HepG2 (cell line): Measurements from ENCODE around the gene ALOX12. TPM values are rescaled to one million over a fixed set of nuclear protein-coding genes. Genes with fewer than 3 reads are reported as not detected.

ENCODE experiments used
- ATAC-seq: fragments of 200-7000 bp; cut with Tn5 transposase; 3 replicates; pipeline ENCODE4 v1.9.1; 2020; ENCODE audit warnings: mild to moderate bottlenecking, moderate library complexity
- BruUV-seq: library from RNA; stranded (reverse); fragments of 400-500 nt; replicated peaks from 2 replicates; lab custom pipeline; 2021; lab: Mats Ljungman, UMichigan
- CTCF ChIA-PET: fragments of 300-600 bp; formaldehyde crosslinking; extraction: SDS; loops from one replicate; lab custom pipeline; 2021; ENCODE audit warnings: low total read pairs, inconsistent platforms, low intra/inter-chr PET ratio; lab: Yijun Ruan, JAX
- POLR2A ChIA-PET: fragments of 350-600 bp; sonication (Branson Sonifier 250); formaldehyde crosslinking; loops from one replicate; lab custom pipeline; 2020; ENCODE audit warnings: antibody characterized with exemption, inconsistent platforms; lab: Yijun Ruan, JAX
- DNase-seq: peaks from one replicate; pipeline ENCODE4 v3.0.0-alpha.2; 2015; ENCODE audit warnings: low spot score
- FAIRE-seq: peaks from 3 replicates; lab custom pipeline; 2011; peaks lifted over from hg19 to GRCh38; lab: Jason Lieb, UNC
- H2AFZ ChIP-seq: one replicate; pipeline ENCODE4 v1.6.1; 2011; ENCODE audit warnings: low read length, inconsistent platforms
- H3K27ac ChIP-seq: fragments of 300-600 bp; 3 replicates; pipeline ENCODE4 v1.8.0; 2011; ENCODE audit warnings: mixed run types, mild to moderate bottlenecking, mixed read lengths, low read length, inconsistent platforms; ENCODE audit not compliant: insufficient read depth; ENCODE audit errors: extremely low read length
- H3K27me3 ChIP-seq, 2 experiments: fragments of 200-600 bp in 1 of 2; 2 replicates in 1 of 2; 3 replicates in 1 of 2; pipeline versions ENCODE4 v1.6.0 to v1.8.0; 2011; ENCODE audit warnings: low read length in 2 of 2, mild to moderate bottlenecking in 2 of 2, moderate library complexity in 2 of 2, inconsistent platforms in 1 of 2; ENCODE audit not compliant: insufficient read depth in 2 of 2, control insufficient read depth in 1 of 2
- H3K36me3 ChIP-seq, 2 experiments: fragments of 200-600 bp in 1 of 2; replicated peaks in 1 of 2; 2 replicates in 1 of 2; 3 replicates in 1 of 2; pipeline versions ENCODE4 v1.5.1 to v1.8.0; 2011; ENCODE audit warnings: low read length in 2 of 2, inconsistent platforms in 1 of 2; ENCODE audit not compliant: insufficient read depth in 2 of 2, control insufficient read depth in 1 of 2
- H3K4me1 ChIP-seq: 2 replicates; pipeline ENCODE4 v1.5.1; 2012; ENCODE audit warnings: low read length, inconsistent platforms; ENCODE audit not compliant: insufficient read depth
- H3K4me2 ChIP-seq: 2 replicates; pipeline ENCODE4 v1.6.0; 2011; ENCODE audit warnings: low read depth, low read length, inconsistent platforms
- H3K4me3 ChIP-seq, 3 experiments: fragments of 200-600 bp in 1 of 3; sonication (generic), shearing (Covaris generic) in 1 of 3; replicated peaks in 1 of 3; 2 replicates each; pipeline ENCODE4 v1.5.1; 2011 to 2016; ENCODE audit warnings: low read length in 3 of 3, inconsistent platforms in 2 of 3, low read depth in 2 of 3, mild to moderate bottlenecking in 2 of 3, control low read depth in 1 of 3, mixed read lengths in 1 of 3; ENCODE audit not compliant: insufficient read depth in 1 of 3
- H3K79me2 ChIP-seq: one replicate; pipeline ENCODE4 v1.6.1; 2011; ENCODE audit warnings: low read length, inconsistent platforms; ENCODE audit not compliant: insufficient read depth
- H3K9ac ChIP-seq: 2 replicates; pipeline ENCODE4 v1.6.0; 2011; ENCODE audit warnings: mild to moderate bottlenecking, low read depth, low read length, inconsistent platforms; ENCODE audit not compliant: insufficient read depth
- H3K9me3 ChIP-seq: 2 replicates; pipeline ENCODE4 v1.5.1; 2012; ENCODE audit warnings: mild to moderate bottlenecking, low read length
- H4K20me1 ChIP-seq: 2 replicates; pipeline ENCODE4 v1.6.0; 2011; ENCODE audit warnings: inconsistent platforms, mild to moderate bottlenecking, low read length, moderate library complexity; ENCODE audit not compliant: insufficient read depth
- ETS1 ChIP-seq: sonication (generic); formaldehyde crosslinking; IDR thresholded peaks from 2 replicates; pipeline ENCODE4 v1.4.0; 2020; ENCODE audit warnings: missing genetic modification reagents
- FOXP1 ChIP-seq, 2 experiments: fragments of 450-650 bp in 1 of 2; IDR thresholded peaks; 2 replicates each; pipeline ENCODE4 v1.6.1; 2017 to 2018; ENCODE audit warnings: antibody characterized with exemption in 1 of 2
- HMG20A ChIP-seq: IDR thresholded peaks from 2 replicates; pipeline ENCODE4 v1.6.1; 2016; ENCODE audit warnings: borderline replicate concordance
- KDM1A ChIP-seq: IDR thresholded peaks from 2 replicates; pipeline ENCODE4 v1.6.1; 2016; ENCODE audit warnings: missing compliant biosample characterization
- NBN ChIP-seq: fragments of 450-650 bp; conservative IDR thresholded peaks from 2 replicates; pipeline ENCODE4 v1.6.1; 2017
- NFKB2 ChIP-seq: sonication (generic); formaldehyde crosslinking; IDR thresholded peaks from 2 replicates; pipeline ENCODE4 v1.4.0; 2020; ENCODE audit warnings: missing genetic modification reagents, borderline replicate concordance
- RARA ChIP-seq: IDR thresholded peaks from 2 replicates; pipeline ENCODE4 v1.6.1; 2016; ENCODE audit warnings: missing genetic modification reagents, missing compliant biosample characterization
- SPEN ChIP-seq: sonication (generic); formaldehyde crosslinking; IDR thresholded peaks from 2 replicates; pipeline ENCODE4 v1.5.1; 2020; ENCODE audit warnings: low read depth, mild to moderate bottlenecking, missing genetic modification reagents
- TEAD3 ChIP-seq: optimal IDR thresholded peaks from 2 replicates; pipeline ENCODE3; 2016; ENCODE audit warnings: borderline replicate concordance
- ZC3H13 ChIP-seq: sonication (generic); formaldehyde crosslinking; IDR thresholded peaks from 2 replicates; pipeline ENCODE4 v1.8.1; 2023; ENCODE audit warnings: mild to moderate bottlenecking, missing genetic modification reagents, moderate library complexity
- ZHX1 ChIP-seq: sonication (generic); formaldehyde crosslinking; IDR thresholded peaks from 2 replicates; pipeline ENCODE4 v1.8.1; 2022; ENCODE audit warnings: low read depth, mild to moderate bottlenecking, missing genetic modification reagents
- ZNF275 ChIP-seq: sonication (generic); formaldehyde crosslinking; IDR thresholded peaks from 2 replicates; pipeline ENCODE4 v1.8.0; 2022; ENCODE audit warnings: missing genetic modification reagents, mild to moderate bottlenecking, inconsistent platforms, borderline replicate concordance
- ZNF589 ChIP-seq: sonication (generic); formaldehyde crosslinking; conservative IDR thresholded peaks from 2 replicates; pipeline ENCODE4 v1.8.0; 2022; ENCODE audit warnings: mild to moderate bottlenecking, moderate library complexity, missing genetic modification reagents
- WGBS: methylation state at CpG from one replicate; pipeline ENCODE4 v1.1.6; 2017; ENCODE audit warnings: low lambda C conversion rate; 5-methylcytosine and 5-hydroxymethylcytosine counted together
- in situ Hi-C: cut with HindIII; loops from 2 replicates; pipeline ENCODE4 v1.10.0; 2017; ENCODE audit warnings: low pct_unique_long_range_greater_than_20kb; ENCODE audit not compliant: extremely low pct_ligation_motif_present
- intact Hi-C: fragments of 100-400 bp; cut with micrococcal nuclease; formaldehyde crosslinking; loops from one replicate; pipeline ENCODE4 v1.10.0; 2022; ENCODE audit not compliant: unreplicated experiment
- polyA plus RNA-seq, 8 experiments: library from polyadenylated mRNA; depleted of rRNA in 3 of 8; stranded (reverse) in 7 of 8; unstranded in 1 of 8; fragments of >200 nt; fragmentation: Illumina TruSeq in 4 of 8; extraction: Trizol in 4 of 8; gene quantifications; 2 replicates each; pipeline versions ENCODE4 v1.2.1 to v1.2.3, GENCODE V29; 2011 to 2016; ENCODE audit warnings: low read depth in 4 of 8, missing spikeins in 1 of 8, mixed read lengths in 1 of 8; ENCODE audit not compliant: insufficient read depth in 1 of 8
- total RNA-seq, 5 experiments: library from RNA; depleted of rRNA; stranded (reverse); fragments of >200 nt; fragmentation: Illumina TruSeq; extraction: Trizol; gene quantifications; 2 replicates each; pipeline ENCODE4 v1.2.3, GENCODE V29; 2016; ENCODE audit warnings: low read depth in 1 of 5
- TF ChIP-seq, protein P1 (sequence below): sonication (generic); formaldehyde crosslinking; IDR thresholded peaks from 2 replicates; pipeline ENCODE4 v1.5.0; 2020; ENCODE audit warnings: mild to moderate bottlenecking, missing genetic modification reagents, borderline replicate concordance
- TF ChIP-seq, protein P2 (sequence below): sonication (generic); formaldehyde crosslinking; IDR thresholded peaks from 2 replicates; pipeline ENCODE4 v1.5.1; 2020; ENCODE audit warnings: missing genetic modification reagents, mild to moderate bottlenecking, borderline replicate concordance

Gene ALOX12
- total and polyA plus RNA-seq, 2 of the 13 experiments (the other 11 are each of a cell fraction or from before 2014, with no cell fraction given), result not detected

DNA sequence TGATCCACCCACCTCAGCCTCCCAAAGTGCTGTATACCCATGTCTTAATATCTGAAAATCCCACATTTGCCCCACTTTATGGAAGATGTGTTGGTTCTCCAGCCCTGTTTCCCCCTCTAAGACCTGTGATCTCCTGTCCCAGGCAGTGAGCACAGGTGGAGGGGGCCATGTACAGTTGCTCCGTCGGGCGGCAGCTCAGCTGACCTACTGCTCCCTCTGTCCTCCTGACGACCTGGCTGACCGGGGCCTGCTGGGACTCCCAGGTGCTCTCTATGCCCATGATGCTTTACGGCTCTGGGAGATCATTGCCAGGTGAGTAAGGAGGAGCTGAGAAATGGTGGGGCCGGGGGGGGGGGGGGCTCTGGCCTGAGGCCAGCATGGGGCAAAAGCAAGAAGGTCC, 9.9 kb downstream of the ALOX12 start:
- CTCF ChIA-PET, result interaction anchor here (1.9 kb wide), 1 partner anchor 162 kb away, joined by 14 read pairs; no protein-coding TSS in a partner anchor
- TF ChIP-seq ETS1 (CRISPR knock-in tag) (no peak), ZNF275 (CRISPR knock-in tag) (no peak), NBN (no peak), RARA (CRISPR knock-in tag) (no peak), NFKB2 (no peak), KDM1A (CRISPR knock-in tag) (no peak), FOXP1 (IDR thresholded peaks at IDR 0.05) (no peak), FOXP1 (CRISPR knock-in tag; IDR thresholded peaks at IDR 0.05) (no peak), SPEN (CRISPR knock-in tag) (no peak), ZHX1 (CRISPR knock-in tag) (no peak), TEAD3 (CRISPR knock-in tag) (no peak), ZNF589 (no peak), HMG20A (CRISPR knock-in tag) (no peak), ZC3H13 (no peak)
- TF ChIP-seq, protein P1, sequence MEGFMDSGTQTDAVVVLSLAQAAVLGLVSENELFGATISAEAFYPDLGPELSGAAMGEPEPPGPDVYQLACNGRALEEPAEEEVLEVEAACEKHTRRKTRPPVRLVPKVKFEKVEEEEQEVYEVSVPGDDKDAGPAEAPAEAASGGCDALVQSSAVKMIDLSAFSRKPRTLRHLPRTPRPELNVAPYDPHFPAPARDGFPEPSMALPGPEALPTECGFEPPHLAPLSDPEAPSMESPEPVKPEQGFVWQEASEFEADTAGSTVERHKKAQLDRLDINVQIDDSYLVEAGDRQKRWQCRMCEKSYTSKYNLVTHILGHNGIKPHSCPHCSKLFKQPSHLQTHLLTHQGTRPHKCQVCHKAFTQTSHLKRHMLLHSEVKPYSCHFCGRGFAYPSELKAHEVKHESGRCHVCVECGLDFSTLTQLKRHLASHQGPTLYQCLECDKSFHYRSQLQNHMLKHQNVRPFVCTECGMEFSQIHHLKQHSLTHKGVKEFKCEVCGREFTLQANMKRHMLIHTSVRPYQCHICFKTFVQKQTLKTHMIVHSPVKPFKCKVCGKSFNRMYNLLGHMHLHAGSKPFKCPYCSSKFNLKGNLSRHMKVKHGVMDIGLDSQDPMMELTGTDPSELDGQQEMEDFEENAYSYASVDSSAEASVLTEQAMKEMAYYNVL, result no peak
- TF ChIP-seq, protein P2, sequence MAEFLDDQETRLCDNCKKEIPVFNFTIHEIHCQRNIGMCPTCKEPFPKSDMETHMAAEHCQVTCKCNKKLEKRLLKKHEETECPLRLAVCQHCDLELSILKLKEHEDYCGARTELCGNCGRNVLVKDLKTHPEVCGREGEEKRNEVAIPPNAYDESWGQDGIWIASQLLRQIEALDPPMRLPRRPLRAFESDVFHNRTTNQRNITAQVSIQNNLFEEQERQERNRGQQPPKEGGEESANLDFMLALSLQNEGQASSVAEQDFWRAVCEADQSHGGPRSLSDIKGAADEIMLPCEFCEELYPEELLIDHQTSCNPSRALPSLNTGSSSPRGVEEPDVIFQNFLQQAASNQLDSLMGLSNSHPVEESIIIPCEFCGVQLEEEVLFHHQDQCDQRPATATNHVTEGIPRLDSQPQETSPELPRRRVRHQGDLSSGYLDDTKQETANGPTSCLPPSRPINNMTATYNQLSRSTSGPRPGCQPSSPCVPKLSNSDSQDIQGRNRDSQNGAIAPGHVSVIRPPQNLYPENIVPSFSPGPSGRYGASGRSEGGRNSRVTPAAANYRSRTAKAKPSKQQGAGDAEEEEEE (CRISPR knock-in tag), result no peak
- POLR2A ChIA-PET, result no interaction called here
- intact Hi-C loops, result loop anchor here (5.0 kb wide), 1 partner anchor 343 kb away; no protein-coding TSS in a partner anchor
- peaks cover 15% of the 10 kb centered on the region for H3K79me2 ChIP-seq
- peaks cover 4% of the 10 kb centered on the region; the same call in 1 of the 2 replicates for H4K20me1 ChIP-seq
- no peaks in the 10 kb centered on the region for H3K27me3 ChIP-seq
- 92% methylated on average over 2 of the region's 7 CpGs for WGBS
- no peak overlapping the region for H2AFZ ChIP-seq
- H3K4me2 ChIP-seq, result no peak overlapping the region
- FAIRE-seq (no peak), DNase-seq (no peak), ATAC-seq (no peak)
- H3K9ac ChIP-seq, result no peak overlapping the region
- in situ Hi-C loops, result loop anchor here (10.0 kb wide), 1 partner anchor 151 kb away; no protein-coding TSS in a partner anchor
- no peak overlapping the region for H3K27ac ChIP-seq
- BruUV-seq, result no TSS peak
- peaks cover 14% of the 10 kb centered on the region for H3K4me1 ChIP-seq
- no peak overlapping the region for H3K4me3 ChIP-seq
- peaks cover 12 to 36% of the 10 kb centered on the region in 2 experiments; a peak in 4 of 5 replicates for H3K36me3 ChIP-seq
- H3K9me3 ChIP-seq, result no peaks in the 10 kb centered on the region
